Prostate gland (tissue), 2 donors: ENCODE results near the gene COX19.

Experiments
- POLR2A ChIP-seq: fragments of 450-650 bp; IDR thresholded peaks from one replicate; pipeline ENCODE4 v1.6.1; 2016; ENCODE audit warnings: antibody characterized with exemption, mild to moderate bottlenecking
- POLR2AphosphoS5 ChIP-seq: sonication (generic); formaldehyde crosslinking; IDR thresholded peaks from one replicate; pipeline ENCODE4 v1.6.1; 2017; ENCODE audit warnings: antibody characterized with exemption
- TF ChIP-seq, protein P1 (sequence below), 4 experiments: fragments of 200-600 bp in 2 of 4; fragments of 450-650 bp in 2 of 4; sonication (generic) in 2 of 4; IDR thresholded peaks; 1 replicate in 3 of 4; 2 replicates in 1 of 4; pipeline ENCODE4 v1.5.1; 2016 to 2019; ENCODE audit warnings: antibody characterized with exemption in 4 of 4, mild to moderate bottlenecking in 2 of 4, moderate library complexity in 2 of 4

DNA sequence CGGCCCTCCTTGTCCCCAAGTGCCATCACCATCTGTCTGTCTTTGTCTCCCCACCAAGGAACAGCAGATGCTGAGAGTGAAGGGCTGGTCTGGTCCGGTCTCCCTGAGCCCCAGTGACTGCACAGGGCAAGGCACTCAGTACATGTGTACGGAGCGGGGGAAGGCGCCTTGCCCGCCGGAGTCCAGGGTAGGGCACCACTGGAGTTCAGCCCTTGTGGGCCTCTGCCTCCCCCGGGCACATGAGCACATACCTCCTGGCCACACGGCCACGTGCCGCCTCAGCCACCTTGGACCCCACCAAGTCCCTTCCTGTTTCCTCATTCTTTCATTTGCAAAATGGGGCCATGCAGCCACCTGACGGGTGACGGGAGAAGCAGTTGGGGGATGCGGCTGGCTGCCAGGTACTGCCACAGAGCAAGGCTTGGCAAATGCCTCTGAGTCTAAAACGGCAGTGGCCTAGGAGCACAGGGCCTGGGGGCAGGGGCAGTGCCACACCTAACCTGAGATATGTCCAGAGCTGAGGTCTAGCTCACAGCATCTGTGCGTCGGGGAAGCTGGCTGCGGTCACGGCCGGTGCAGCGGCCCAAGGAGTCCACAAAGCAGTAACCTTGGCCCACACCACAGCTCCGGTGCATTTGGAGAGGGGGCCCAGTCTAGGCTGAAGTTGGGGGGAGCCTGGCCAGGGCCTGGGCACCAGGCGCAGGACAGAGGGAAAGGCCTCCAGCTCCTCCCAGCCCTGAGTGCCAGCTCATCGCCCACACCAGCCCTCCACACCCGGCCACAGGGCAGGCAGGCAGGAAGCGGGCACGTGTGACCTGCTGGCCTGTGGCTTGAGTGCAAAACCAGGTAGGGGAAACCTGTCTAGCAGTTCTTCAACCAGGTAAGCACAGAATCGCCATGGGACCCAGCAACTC lies 26.1 kb downstream of the COX19 start:
- TF ChIP-seq POLR2A, result no peak
- TF ChIP-seq, protein P1, sequence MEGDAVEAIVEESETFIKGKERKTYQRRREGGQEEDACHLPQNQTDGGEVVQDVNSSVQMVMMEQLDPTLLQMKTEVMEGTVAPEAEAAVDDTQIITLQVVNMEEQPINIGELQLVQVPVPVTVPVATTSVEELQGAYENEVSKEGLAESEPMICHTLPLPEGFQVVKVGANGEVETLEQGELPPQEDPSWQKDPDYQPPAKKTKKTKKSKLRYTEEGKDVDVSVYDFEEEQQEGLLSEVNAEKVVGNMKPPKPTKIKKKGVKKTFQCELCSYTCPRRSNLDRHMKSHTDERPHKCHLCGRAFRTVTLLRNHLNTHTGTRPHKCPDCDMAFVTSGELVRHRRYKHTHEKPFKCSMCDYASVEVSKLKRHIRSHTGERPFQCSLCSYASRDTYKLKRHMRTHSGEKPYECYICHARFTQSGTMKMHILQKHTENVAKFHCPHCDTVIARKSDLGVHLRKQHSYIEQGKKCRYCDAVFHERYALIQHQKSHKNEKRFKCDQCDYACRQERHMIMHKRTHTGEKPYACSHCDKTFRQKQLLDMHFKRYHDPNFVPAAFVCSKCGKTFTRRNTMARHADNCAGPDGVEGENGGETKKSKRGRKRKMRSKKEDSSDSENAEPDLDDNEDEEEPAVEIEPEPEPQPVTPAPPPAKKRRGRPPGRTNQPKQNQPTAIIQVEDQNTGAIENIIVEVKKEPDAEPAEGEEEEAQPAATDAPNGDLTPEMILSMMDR (IDR thresholded peaks at IDR 0.05), result no peak
- no peak for TF ChIP-seq POLR2AphosphoS5
